DOHH2 (cell line): ENCODE results near the gene POLR2J.

ENCODE experiments used
- H3F3A ChIP-seq: fragments of 200-600 bp; sonication (generic), shearing (Covaris generic); 2 replicates; pipeline ENCODE4 v1.6.0; 2016; ENCODE audit warnings: antibody characterized with exemption, mild to moderate bottlenecking; ENCODE audit not compliant: control insufficient read depth, insufficient read depth
- H3K27ac ChIP-seq: fragments of 200-600 bp; sonication (generic); 2 replicates; pipeline ENCODE4 v1.5.1; 2014; ENCODE audit warnings: low read depth, mild to moderate bottlenecking, low read length, moderate library complexity
- H3K27me3 ChIP-seq: fragments of 200-600 bp; sonication (generic); 2 replicates; pipeline ENCODE4 v1.6.1; 2014; ENCODE audit warnings: mild to moderate bottlenecking, low read length, mixed read lengths; ENCODE audit not compliant: control insufficient read depth
- H3K36me3 ChIP-seq: fragments of 200-600 bp; sonication (generic); 2 replicates; pipeline ENCODE4 v1.6.1; 2014; ENCODE audit warnings: mild to moderate bottlenecking, low read length, moderate library complexity, mixed read lengths; ENCODE audit not compliant: control insufficient read depth
- H3K4me1 ChIP-seq: fragments of 200-600 bp; sonication (generic); 2 replicates; pipeline ENCODE4 v1.6.1; 2014; ENCODE audit warnings: mild to moderate bottlenecking, low read length, mixed read lengths; ENCODE audit not compliant: control insufficient read depth
- H3K4me2 ChIP-seq: fragments of 200-600 bp; sonication (generic); 2 replicates; pipeline ENCODE4 v1.6.0; 2014; ENCODE audit warnings: mild to moderate bottlenecking, low read length, moderate library complexity
- H3K4me3 ChIP-seq: fragments of 200-600 bp; sonication (generic); 2 replicates; pipeline ENCODE4 v1.5.1; 2014; ENCODE audit warnings: mild to moderate bottlenecking, low read length, mixed read lengths
- H3K79me2 ChIP-seq: fragments of 200-600 bp; sonication (generic); 2 replicates; pipeline ENCODE4 v1.6.1; 2014; ENCODE audit warnings: mild to moderate bottlenecking, low read length, mixed read lengths; ENCODE audit not compliant: control insufficient read depth
- H3K9me2 ChIP-seq: fragments of 200-600 bp; sonication (generic); replicated peaks from 2 replicates; pipeline ENCODE4 v1.6.1; 2014; ENCODE audit warnings: mild to moderate bottlenecking, low read length, mixed read lengths; ENCODE audit not compliant: control insufficient read depth
- H3K9me3 ChIP-seq: fragments of 200-600 bp; sonication (generic); 2 replicates; pipeline ENCODE4 v1.6.1; 2014; ENCODE audit warnings: antibody characterized with exemption, low read length, mixed read lengths; ENCODE audit not compliant: control insufficient read depth, insufficient read depth
- H4K20me1 ChIP-seq: fragments of 200-600 bp; sonication (generic); 2 replicates; pipeline ENCODE4 v1.6.0; 2014; ENCODE audit warnings: low read depth, mild to moderate bottlenecking, antibody characterized with exemption, low read length, moderate library complexity; ENCODE audit not compliant: control insufficient read depth, insufficient read depth
- CTCF ChIP-seq: fragments of 200-600 bp; sonication (generic); IDR thresholded peaks from one replicate; pipeline ENCODE4 v1.5.1; 2014; ENCODE audit warnings: antibody characterized with exemption, mild to moderate bottlenecking, low read depth, low read length; ENCODE audit not compliant: poor library complexity, severe bottlenecking
- EZH2phosphoT487 ChIP-seq: fragments of 200-600 bp; sonication (generic); IDR thresholded peaks from 2 replicates; pipeline ENCODE4 v1.6.1; 2017; ENCODE audit warnings: borderline replicate concordance, mild to moderate bottlenecking, antibody characterized with exemption, low read length, moderate library complexity, mixed read lengths

POLR2J gene

GRCh38 chr7:102473271-102473991 lies 5.3 kb downstream of the POLR2J start:
- no peaks in the 10 kb centered on the region for H3K9me3 ChIP-seq
- H3K27me3 ChIP-seq: no peaks in the 10 kb centered on the region
- peaks cover 8% of the 10 kb centered on the region for H3K79me2 ChIP-seq
- H3K9me2 ChIP-seq: no peaks in the 10 kb centered on the region
- no peaks in the 10 kb centered on the region for H3F3A ChIP-seq
- peaks cover 53% of the 10 kb centered on the region for H3K36me3 ChIP-seq
- H3K4me2 ChIP-seq: no peak overlapping the region
- peaks cover 2% of the 10 kb centered on the region; the same call in 1 of the 2 replicates for H4K20me1 ChIP-seq
- H3K4me3 ChIP-seq: no peak overlapping the region
- TF ChIP-seq EZH2phosphoT487 (no peak), CTCF (no peak)
- H3K27ac ChIP-seq: no peak overlapping the region
- H3K4me1 ChIP-seq: no peaks in the 10 kb centered on the region

- H3K27ac ChIP-seq: no peak overlapping the region
Measured at GRCh38 chr7:102472126-102473041, 6.3 kb downstream of the POLR2J start.

GRCh38 chr7:102471791-102472125 lies 7.0 kb downstream of the POLR2J start:
- no peaks in the 10 kb centered on the region for H3K9me2 ChIP-seq
- peaks cover 3% of the 10 kb centered on the region for H3K4me1 ChIP-seq
- H3K79me2 ChIP-seq: 0 out of 2 replicates have a peak, but pooled peaks cover 5% of the 10 kb centered on the region
- H3K27me3 ChIP-seq: no peaks in the 10 kb centered on the region
- no peaks in the 10 kb centered on the region for H3F3A ChIP-seq
- H3K4me3 ChIP-seq: no peak overlapping the region
- no peak overlapping the region for H3K27ac ChIP-seq
- TF ChIP-seq EZH2phosphoT487: no peak
- no peak for TF ChIP-seq CTCF
- no peaks in the 10 kb centered on the region for H3K9me3 ChIP-seq
- peaks cover 2% of the 10 kb centered on the region; the same call in 1 of the 2 replicates for H4K20me1 ChIP-seq
- no peak overlapping the region for H3K4me2 ChIP-seq
- peaks cover 66% of the 10 kb centered on the region for H3K36me3 ChIP-seq

More at GRCh38 chr7:102472126-102473041, 6.3 kb downstream of the POLR2J start:
- Histone ChIP-seq H3K4me3 (no peak overlapping the region), H3F3A (no peaks in the 10 kb centered on the region), H3K27me3 (no peaks in the 10 kb centered on the region), H3K4me1 (no peaks in the 10 kb centered on the region), H4K20me1 (peaks cover 2% of the 10 kb centered on the region; the same call in 1 of the 2 replicates), H3K9me3 (no peaks in the 10 kb centered on the region), H3K36me3 (peaks cover 64% of the 10 kb centered on the region), H3K79me2 (0 out of 2 replicates have a peak, but pooled peaks cover 5% of the 10 kb centered on the region), H3K4me2 (no peak overlapping the region), H3K9me2 (no peaks in the 10 kb centered on the region)
- no peak for TF ChIP-seq EZH2phosphoT487
- no peak for TF ChIP-seq CTCF
